ENCODE measurements around the gene TCEAL3.
"Not testable (repeated sequence)": the region's sequence is repeated elsewhere in the genome, so short reads cannot be mapped to it uniquely, and the experiment has no call there.

Gene TCEAL3

DNA sequence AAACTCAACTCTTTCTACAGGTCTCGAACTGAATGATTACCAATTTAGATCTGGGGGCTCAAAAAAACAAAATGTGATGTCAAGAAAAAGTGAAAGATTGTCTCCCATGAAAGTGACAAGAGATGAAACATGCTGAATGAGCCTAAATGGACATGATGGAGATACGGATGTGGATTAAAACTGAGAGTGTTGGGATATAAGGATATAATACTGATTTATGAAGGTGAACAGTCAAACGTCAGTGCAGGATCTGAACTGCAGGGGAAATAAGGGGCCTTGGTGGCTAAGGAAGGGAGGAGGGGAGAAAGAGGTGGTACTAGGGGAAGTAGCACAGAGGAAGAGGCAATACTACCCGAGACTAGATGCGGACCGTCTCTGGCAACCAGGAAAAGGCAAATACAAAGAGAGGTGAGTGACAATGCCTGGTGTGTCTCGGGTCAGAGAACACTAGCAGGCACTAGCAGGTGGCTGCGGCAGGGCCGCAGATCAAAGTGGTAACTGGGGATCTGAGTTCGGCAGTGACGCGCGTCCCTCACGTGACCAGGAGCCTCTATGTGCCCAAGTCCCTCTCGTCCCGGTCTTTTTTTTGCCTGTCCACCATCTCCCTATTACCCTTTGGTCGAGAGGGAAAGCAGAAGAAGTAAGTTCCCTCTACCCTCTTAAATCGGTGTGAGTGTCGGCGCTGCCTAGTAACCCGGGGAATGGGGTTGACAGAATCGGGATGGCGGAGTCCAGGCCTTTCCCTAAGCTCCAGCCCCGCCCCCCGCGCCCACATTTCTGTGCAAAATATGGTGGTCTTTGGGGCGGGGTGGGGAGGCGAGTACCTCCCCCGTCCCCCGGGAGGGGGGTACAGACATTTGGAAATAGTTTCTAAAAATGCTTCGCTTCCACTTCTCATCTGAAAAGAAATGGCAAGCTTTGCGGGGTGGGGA, 20.9 kb downstream of the TCEAL3 start, which contains the start of gene TCEAL1:
TSS of gene TCEAL1 (plus strand) at position 590 of the 932 bp plus-strand sequence. CDS start 942 bp downstream, outside the sequence.
- peak; percentile 67 for DNase-seq

DNA sequence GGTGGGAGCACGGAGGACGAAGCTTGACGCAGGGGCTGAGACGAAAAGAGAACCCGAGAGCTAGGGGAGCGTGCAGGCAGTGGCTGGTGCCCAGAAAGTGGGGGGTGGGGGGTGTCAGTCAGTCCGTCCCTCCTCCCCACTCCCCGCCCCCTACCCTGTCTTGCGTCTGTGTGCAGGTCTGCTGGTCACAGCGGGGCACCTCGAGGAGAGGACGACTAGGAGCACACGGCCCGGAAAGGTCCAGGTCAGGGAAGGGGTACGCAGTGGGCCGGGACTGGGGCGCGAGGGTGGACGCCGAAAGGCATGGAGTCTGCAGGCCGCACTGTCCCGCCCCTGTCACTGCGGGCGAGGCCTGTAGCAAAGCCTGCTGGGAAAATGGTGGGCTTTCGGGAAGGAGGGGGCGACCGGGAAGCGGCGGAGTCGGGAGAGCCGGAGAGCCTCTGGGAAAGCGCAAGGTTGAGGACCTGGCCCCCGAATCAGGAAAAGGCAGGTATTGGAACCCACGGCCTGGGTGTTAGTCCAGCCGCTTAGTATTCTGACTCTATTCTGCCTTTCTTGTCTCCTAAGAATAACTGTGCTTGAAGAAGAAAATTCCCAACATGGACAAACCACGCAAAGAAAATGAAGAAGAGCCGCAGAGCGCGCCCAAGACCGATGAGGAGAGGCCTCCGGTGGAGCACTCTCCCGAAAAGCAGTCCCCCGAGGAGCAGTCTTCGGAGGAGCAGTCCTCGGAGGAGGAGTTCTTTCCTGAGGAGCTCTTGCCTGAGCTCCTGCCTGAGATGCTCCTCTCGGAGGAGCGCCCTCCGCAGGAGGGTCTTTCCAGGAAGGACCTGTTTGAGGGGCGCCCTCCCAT, 21.8 kb downstream of the TCEAL3 start:
- peak; percentile 76 for DNase-seq

DNA sequence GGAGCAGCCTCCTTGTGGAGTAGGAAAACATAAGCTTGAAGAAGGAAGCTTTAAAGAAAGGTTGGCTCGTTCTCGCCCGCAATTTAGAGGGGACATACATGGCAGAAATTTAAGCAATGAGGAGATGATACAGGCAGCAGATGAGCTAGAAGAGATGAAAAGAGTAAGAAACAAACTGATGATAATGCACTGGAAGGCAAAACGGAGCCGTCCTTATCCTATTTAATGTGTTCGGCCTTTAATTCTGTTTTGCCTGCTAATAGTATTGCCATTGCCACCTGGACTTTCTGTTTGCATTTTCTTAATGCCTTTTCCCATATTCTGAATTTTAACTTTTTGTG, 22.4 kb downstream of the TCEAL3 start:
- no peak for DNase-seq

DNA sequence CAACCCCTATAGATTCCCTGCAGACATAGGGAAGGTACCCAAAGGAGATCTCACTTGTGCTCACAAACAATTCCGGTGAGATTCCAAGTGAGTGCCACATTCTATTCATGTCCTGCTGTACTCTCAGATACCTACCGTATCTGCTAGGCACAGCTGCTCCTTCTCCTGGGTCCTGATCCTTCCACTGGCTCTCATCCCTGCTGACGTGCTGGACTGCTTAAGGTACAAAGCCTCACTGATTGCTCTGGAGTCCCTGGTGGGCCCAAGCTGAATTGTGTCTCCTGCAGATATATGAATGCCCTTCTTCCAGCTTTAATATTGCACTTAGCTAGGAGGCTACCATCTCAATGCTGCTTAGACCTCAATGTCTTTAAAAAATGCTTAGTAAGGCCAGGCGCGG, 23.4 kb downstream of the TCEAL3 start:
- DNase-seq, result no peak

DNA sequence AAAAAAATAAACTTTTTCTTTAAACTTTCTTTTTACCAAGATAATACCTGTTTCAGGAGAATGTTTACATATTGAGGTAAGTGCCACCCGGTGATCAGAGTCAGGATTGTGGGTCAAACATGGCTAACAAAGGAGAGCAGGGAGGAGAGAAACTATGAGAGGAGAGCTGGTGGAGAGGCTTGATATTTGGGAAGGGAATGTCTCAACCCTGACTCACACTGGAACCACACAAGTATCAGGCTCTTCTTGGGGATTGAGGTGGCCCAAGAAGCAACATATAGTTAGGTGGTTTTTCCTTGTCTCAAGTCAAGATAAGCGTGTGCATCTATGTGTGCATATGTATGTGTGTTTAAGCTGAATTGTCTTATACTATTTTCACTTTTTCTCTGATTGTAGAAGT, 27.7 kb downstream of the TCEAL3 start:
- no peak for DNase-seq

DNA sequence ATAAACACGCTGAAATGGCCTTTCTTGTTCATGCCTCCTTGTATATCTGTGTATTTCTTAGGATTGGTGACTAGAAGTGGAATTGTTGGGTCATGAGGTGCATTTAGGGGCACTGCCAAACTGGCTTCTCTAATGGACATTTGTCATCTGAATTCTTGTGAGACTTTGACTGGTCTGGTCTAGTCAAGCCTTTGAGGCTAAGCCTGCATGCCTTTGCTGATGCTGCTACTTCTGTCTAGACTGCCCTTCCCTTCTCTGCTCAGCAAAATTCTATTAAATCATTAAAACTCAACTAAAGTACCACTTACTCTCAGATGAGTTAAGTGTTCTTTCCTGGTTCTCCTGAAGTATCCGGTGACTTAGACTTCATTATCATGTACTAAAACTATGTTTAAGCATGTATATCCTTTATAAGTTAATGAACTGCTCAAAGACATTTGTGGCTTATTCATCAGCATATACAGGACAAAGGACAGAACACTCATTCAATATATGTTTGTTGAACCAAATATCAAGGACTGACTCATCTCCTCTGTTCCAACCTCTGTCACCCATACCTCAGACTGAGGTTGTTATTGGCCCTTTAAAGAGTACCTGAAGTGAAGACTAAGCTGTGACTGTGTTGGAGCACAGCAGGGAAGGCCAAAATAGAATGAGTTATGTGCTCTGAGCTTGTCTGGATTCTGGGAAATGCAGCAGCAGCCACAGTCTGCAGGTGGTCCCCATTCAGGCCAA, 30.0 kb downstream of the TCEAL3 start:
- no peak for DNase-seq

DNA sequence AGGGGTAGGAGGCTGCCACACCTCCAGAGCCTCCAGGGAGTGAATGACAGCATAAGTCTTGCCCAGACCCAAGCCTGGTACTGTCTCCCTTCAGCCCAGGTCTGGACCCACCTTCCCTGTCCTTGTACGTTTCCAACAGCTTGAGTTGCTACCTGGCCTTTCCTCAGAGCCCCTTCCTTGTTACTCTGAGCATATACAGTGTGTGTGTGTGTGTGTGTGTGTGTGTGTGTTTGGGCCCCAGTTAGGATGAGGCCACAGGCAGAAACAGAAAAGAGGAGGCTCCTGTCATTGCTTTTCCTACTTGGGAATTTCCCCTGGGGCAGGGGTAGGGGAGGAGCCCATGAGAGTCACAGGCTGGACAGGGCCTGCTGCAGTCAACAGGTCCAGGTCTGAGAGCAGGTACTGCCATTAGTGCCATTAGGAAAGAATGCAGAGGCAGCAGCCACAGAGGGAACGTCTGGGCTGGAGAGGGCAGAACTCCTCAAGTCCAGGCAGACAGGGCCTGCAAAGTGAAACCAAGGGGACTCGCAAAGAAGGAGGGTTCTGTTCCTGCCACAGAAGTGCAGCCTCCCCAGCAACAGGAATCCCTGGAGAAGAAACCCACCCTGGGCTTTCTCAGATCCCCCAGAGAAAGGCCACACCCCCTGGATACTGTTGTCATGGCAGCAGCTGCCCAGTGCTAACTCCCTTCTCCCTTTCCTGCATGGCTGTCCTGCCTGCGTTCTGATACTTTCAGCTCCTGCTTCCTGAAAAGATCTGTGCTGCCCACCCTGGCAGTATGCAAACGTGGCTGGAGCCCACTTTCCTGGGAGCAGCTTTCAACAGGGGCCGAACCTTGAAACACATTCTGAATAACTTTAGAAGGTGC, 30.9 kb downstream of the TCEAL3 start:
- not testable (repeated sequence) for DNase-seq

DNA sequence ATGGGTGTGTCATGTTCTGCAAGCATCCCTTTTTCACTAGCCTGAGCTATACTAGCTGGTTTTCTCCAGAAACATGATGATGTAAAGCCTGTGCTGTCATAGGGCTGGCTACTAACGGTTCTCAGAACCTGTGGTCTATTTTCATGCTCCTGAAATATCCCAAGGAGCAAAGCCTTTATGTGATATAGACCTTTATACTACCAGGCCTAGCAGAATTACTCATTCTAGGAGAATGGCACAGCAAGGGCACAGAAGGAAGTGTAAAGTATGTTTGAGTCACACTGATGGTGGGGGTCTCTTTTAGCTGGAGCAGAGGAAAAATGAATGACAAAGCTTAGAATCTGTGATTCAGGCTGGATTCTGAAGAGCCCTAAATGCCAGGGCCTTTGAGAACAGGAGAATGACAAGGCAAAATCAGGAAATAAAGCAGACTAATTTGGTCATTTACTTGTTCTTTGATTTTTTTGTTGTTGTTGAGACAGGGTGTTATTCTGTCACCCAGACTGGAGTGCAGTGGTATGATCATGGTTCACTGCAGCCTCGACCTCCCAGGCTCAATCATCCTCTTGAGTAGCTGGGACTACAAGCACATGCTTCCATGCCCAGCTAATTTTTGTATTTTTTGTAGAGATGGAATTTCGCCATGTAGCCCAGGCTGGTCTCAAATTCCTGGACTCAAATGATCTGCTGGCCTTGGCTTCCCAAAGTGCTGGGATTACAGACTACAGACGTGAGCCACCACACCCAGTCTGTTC, 32.8 kb downstream of the TCEAL3 start:
- no peak for DNase-seq

DNA sequence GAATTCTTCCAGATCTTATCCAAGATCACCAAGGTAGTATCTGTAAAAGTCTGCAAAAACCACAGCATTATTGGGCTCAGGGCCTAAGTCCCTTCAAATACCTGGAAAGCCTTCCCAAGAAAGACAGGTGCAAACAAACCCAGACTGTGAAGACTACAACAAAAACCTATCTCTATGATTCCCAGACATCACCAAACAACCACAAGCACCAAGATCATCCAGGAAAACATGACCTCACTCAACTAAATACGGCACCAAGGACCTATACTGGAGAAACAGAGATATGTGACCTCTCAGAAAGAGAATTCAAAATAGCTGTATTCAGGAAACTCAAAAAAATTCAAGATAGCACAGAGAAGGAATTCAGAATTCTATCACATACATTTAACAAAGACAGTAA, 36.4 kb downstream of the TCEAL3 start:
- DNase-seq, result no peak

DNA sequence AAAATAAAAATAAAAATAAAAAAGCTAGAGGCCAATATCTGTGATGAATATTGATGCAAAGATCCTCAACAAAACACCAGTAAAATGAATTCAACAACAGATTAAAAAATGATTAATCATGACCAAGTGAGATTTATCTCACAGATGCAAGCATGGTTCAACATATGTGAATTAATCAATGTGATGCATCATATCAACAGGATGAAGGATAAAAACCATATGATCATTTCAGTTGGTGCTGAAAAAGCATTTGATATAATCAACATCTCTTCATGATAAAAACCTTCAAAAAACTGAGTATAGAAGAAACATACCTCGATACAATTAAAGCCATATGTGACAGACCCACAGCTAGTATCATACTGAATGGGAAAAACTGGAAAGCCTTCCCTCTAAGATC, 39.9 kb downstream of the TCEAL3 start:
- no peak for DNase-seq

DNA sequence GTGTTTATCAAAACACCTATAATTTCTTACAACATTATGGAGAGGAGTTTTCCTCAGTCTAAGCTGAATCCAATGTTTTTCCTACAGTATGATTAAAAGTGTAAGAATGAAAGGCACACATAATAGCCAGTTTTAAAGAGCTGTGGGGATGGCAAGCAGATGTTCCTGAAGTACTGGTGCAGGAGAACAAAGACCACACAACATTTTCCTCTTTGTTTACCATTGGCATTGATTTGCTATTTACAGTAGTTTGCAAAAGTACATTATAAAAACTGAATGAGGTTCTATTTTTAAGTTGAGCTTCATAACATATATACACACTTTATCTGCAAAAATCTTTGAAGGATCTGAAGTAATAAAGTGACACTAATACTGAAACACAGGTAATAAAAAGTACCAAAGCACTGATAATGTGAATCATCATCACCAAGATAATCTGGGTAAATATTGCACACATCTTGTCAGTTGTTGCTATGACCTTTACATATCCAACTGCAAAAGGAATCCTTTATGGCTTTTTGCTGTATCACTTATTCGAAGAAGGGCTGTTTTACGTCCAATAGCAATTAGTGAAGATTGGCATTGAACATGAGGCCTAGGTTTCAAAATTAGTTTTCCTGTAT, 43.5 kb downstream of the TCEAL3 start:
- no peak for DNase-seq

DNA sequence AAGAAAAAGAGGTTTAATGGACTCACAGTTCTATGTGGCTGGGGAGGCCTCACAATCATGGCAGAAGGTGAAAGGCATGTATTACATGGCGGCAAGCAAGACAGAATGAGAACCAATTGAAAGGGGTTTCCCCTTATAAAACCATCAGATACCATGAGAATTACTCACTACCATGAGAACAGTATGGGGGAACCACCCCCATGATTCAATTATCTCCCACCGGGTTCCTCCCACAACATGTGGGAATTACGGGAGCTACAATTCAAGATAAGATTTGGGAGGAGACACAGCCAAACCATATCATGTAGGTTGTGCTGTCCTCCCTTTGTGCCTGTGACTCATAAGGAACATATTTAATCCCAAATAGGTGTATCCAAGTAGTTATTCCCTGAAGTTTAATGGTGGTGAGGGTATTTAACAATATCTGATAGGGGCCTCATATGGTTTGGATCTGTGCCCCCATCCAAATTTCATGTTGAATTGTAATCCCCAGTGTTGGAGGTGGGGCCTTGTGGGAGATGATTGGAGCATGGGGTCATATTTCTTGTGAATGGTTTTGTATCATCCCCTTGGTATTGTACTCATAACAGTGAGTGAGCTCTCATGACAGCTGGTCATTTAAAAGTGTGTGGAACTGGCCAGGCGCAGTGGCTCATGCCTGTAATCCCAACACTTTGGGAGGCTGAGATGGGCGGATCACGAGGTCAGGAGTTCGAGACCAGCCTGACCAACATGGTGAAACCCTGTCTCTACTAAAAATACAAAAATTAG, 47.7 kb downstream of the TCEAL3 start:
- not testable (repeated sequence) for DNase-seq

DNA sequence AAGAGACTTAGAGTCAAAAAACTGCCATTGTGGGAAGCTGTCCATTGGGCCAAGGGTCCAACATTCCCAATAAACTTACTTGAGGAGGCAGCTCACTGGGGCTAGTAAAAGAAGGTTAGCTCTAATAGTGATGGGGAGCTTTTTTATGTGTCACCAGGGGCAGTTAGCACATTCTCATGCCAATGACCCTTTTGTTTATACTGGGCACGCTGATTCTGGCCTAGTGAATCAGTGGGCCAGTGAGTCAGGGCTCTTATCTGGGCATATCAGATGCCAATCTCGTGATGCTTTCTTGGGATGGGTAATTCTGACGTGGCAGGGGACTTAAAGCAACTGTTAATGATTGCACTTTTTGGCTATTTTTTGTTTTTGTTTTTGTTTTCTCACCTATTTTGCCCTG, 48.9 kb downstream of the TCEAL3 start:
- no peak for DNase-seq

DNA sequence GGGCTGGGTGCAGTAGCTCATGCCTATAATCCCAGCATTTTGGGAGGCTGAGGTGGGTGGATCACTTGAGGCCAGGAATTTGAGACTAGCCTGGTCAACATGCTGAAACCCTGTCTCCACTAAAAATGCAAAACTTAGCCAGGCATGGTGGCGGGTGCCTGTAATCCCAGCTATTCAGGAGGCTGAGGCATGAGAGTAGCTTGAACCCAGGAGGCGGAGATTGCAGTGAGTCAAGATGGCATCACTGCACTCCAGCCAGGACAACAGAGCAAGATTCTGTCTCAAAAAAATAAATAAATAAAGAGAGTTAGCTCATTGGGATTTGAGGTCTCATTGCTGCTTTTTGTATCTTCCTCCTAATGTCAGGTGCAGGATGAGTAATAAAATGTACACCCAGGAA, 49.3 kb downstream of the TCEAL3 start:
- not testable (repeated sequence) for DNase-seq

DNA sequence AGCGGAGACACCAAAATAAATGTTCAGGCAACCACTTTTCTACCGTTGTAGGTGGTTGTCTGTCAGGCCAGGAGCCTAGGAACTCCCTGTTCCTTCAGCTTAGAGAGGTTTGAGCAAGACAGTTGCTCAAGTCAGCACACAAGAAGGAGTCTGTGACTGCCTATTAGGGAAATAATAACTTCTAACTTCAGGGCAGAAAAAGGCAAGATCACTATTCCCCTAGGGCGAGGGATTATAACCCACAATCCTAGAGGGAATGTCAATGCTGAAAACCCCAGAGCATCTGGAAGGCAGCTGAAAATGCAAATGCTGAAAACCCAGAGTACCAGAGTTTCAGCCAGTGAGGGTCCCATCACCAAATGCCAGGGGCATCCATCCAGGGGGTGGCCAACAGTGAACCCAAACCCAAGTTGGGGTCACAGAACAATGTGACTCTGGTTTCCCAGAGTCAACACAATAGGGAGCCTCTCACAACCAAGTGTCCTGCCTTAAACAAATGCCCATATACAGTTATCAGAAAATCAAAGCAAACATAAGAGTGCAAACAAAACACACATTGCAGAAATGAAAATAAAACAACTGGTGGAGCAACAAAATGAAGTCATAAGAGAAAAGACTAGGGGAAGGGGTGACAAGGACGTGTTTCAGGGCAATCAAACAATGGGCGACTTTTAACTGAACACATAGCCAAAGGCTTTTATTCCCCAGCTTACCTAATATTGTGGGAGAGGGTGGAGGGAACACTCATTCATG, 51.1 kb downstream of the TCEAL3 start:
- no peak for DNase-seq

DNA sequence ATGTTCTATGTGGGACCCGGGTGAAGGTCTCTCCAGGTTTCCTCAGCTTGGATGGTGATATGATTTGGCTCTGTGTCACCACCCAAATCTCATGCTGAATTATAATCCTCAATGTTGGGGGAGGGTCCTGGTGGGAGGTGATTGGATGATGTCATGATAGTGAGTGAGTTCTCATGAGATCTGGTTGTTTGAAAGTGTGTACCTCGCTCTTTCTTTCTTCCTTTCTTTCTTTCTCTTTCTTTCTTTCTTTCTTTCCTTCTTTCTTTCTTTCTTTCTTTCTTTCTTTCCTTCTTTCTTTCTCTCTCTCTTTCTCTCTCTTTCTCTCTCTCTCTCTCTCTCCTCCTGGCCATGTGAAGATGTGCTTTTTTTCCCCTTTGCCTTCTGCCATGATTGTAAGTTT, 51.7 kb downstream of the TCEAL3 start:
- not testable (repeated sequence) for DNase-seq

Measured in OCI-M1 (cell line).